Activated CD4-positive, CD25-positive, alpha-beta regulatory T cell treated with anti-CD3 and anti-CD28 coated beads, Interleukin-2, amount 50 U/mL, for 16 hours (primary cell): ENCODE measurements around the gene NUP88.

ENCODE experiments used
- DNase-seq: peaks from one replicate; pipeline ENCODE4 v3.0.0-alpha.2; 2020; ENCODE audit warnings: low read depth, low spot score

The NUP88 gene

DNA sequence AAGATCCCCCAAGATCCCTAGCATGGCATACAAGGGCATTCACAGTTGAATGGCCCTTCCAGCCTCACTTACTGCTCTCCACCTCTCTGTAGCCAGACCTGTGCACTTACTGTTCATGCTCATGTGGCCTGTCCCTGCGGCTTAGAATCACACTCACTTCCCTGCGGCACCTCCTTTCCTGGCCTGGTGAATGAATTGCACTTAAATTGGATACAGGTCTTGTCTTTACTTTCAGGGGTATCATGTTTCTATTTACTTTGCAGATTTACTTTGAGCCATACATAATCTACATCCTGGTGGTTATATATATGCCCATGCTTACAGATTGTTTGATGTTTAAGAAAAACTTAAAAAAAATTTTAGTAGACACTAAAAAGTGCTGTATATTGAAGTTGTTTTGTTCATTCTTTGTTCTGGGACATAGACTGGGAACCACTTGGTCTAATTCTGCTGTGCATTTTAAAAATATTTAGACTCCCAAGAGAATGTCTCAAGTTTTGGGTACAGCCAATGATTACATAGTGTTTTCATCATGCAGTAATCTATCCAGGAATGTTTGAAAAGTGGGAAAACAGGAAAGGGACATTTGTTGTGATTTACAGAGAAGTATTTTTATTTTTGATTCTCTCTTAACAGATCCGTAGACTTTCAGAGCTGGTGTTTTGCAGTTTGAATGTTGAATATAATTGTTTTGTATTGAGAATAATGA, 63.9 kb downstream of the NUP88 start:
- no peak for DNase-seq

DNA sequence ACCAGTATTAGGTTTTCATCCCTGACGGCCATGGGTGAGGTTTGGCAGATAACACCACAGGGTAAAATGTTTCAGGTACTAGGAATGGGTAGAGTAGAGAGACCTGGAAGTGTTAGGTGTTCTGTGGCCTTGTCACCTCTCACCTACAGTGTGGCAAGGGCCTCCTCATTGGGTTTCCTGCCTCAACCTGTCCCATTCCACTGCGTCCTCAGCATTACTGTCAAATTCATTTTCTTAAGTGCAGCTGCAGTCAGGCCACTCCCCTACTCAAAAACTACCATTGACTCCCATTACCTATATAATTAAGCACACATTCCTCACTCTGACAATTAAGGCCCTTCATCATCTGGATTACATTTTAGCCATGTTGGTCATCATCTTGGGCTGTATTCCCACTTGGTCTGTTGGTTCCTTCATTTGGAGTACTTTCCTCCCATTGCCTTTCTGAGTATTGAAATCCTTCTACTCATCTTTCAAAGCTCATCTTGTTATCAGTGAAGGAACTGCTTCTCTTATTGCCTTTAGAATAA, 64.5 kb downstream of the NUP88 start:
- DNase-seq: no peak

DNA sequence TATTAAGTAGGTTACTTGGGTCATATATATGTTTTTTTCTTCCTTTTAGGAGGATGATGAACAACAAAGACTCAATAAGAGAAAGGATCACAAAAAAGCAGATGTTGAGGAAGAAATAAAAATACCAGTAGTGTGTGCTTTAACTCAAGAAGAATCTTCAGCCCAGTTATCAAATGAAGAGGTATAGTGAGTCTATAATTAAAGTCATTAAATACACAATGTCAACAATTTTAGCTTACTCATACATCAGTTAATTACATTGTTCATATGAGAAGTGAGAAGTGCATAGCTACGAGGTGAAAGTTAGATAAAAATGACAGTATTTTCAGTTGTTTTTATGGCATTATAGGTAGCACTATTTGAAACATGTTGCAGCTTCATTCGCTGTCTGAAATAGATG, 65.2 kb downstream of the NUP88 start:
- DNase-seq: no peak

DNA sequence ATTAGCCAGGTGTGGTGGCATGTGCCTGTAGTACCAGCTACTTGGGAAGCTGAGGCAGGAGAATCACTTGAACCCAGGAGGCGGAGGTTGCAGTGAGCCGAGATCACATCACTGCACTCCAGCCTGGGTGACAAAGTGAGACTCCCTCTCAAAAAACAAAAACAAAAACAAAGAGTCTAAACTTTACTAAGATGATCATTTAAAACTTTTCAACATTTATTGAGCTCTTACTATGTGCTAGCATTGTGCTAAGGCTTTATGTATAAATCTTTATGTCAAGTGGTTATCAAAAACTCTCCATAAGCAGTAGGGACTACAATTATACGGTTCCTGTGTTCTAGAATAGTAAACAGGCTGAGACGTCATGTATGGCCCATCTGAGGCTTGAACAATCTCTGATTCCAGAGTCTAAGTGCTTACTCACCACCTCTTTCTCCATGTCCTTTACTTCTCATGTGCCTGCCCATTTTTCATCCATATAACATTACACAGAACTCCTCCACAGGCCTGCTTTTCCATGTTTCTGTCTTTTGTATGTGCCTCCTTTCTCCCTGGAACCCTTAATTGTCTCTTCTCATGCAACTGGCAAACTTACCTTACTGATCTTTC, 66.7 kb downstream of the NUP88 start:
- no peak for DNase-seq

DNA sequence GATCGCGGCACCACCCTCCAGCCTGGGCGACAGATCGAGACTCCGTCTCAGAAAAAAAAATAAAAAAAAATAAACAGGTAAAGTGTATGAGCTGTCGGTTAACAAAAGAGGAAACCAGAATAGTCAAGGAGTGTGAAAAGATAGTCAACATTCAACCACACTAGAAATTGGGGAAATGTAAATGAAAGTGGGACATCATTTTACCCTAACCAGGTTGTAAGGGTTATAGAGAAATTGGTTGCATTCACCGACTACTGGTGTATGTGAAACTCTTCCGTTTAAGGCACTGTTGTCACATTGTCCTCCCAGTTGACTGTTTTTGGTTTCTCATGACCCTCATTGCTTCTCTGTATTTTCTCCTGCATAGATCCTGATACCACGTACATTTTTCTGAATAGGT, 74.5 kb downstream of the NUP88 start:
- DNase-seq: no peak
